Measurements from ENCODE around the gene CTU2. TPM values are rescaled to one million over a fixed set of nuclear protein-coding genes. Genes with fewer than 3 reads are reported as not detected.

Gene CTU2
- total RNA-seq, 1 experiment from 2014 or later: 52.4 TPM

- Mint-ChIP-seq H3K36me3 (peaks cover 11% of the 10 kb centered on the region; the same call in 1 of the 2 replicates), H3K4me1 (peaks cover 14% of the 10 kb centered on the region), H3K27ac (0 out of 2 replicates have a peak overlapping the region, but pooled peaks have one; percentile 45), H3K27me3 (ENCODE audit: low read depth) (no peaks in the 10 kb centered on the region; the same call in 1 of the 2 replicates), H3K4me3 (no peak overlapping the region), H3K9me3 (no peaks in the 10 kb centered on the region)
- TF ChIP-seq AR (CRISPR knock-in tag; IDR thresholded peaks at IDR 0.05): no peak
- no peak for TF ChIP-seq ZNF263 (CRISPR knock-in tag; IDR thresholded peaks at IDR 0.05; ENCODE audit: low read depth)
- no peak for TF ChIP-seq IRF2 (CRISPR knock-in tag; IDR thresholded peaks at IDR 0.05; ENCODE audit: borderline replicate concordance, low read depth)
- CTCF ChIA-PET: interaction anchor here (1.0 to 1.7 kb wide), 2 partner anchors 48 to 79 kb away, joined by 3 to 5 read pairs; no protein-coding TSS in a partner anchor
- no peak for DNase-seq (ENCODE audit: low spot score)
- ATAC-seq: no peak
- POLR2A ChIA-PET: no interaction called here
These were observed 47.6 kb upstream of the CTU2 start for GRCh38 chr16:88658714-88659113.

DNA sequence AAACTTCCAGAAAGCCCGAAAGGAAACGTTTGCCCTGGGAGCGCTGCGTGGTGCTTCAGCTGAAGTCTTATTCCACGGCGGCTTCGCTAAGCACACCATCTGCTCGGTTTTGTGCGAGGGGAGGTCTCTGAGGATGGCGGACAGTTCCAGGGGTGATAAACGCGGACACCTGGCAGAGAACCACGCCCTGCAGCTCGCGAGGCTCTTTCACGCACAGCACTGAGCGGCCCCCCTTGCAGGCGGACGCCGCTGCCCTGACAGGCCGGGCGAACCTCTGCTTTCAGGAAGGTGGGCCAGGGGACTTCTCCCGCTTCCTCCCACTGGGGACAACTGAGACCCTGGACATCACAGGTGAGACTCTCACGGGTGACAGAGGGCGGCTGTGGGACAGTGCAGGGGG, 47.1 kb upstream of the CTU2 start:
- ATAC-seq: no peak
- DNase-seq (ENCODE audit: low spot score): no peak
- H3K4me3 Mint-ChIP-seq: no peak overlapping the region
- peaks cover 14% of the 10 kb centered on the region for H3K4me1 Mint-ChIP-seq
- TF ChIP-seq, protein P1, sequence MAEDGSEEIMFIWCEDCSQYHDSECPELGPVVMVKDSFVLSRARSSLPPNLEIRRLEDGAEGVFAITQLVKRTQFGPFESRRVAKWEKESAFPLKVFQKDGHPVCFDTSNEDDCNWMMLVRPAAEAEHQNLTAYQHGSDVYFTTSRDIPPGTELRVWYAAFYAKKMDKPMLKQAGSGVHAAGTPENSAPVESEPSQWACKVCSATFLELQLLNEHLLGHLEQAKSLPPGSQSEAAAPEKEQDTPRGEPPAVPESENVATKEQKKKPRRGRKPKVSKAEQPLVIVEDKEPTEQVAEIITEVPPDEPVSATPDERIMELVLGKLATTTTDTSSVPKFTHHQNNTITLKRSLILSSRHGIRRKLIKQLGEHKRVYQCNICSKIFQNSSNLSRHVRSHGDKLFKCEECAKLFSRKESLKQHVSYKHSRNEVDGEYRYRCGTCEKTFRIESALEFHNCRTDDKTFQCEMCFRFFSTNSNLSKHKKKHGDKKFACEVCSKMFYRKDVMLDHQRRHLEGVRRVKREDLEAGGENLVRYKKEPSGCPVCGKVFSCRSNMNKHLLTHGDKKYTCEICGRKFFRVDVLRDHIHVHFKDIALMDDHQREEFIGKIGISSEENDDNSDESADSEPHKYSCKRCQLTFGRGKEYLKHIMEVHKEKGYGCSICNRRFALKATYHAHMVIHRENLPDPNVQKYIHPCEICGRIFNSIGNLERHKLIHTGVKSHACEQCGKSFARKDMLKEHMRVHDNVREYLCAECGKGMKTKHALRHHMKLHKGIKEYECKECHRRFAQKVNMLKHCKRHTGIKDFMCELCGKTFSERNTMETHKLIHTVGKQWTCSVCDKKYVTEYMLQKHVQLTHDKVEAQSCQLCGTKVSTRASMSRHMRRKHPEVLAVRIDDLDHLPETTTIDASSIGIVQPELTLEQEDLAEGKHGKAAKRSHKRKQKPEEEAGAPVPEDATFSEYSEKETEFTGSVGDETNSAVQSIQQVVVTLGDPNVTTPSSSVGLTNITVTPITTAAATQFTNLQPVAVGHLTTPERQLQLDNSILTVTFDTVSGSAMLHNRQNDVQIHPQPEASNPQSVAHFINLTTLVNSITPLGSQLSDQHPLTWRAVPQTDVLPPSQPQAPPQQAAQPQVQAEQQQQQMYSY (CRISPR knock-in tag; IDR thresholded peaks at IDR 0.05): no peak
- no peak for TF ChIP-seq SP1 (CRISPR knock-in tag; conservative IDR thresholded peaks at IDR 0.05)
- no peak for TF ChIP-seq RELA (CRISPR knock-in tag; IDR thresholded peaks at IDR 0.05; ENCODE audit: borderline replicate concordance)
- TF ChIP-seq CBFB (CRISPR knock-in tag; IDR thresholded peaks at IDR 0.05; ENCODE audit: low read depth): no peak
- H3K36me3 Mint-ChIP-seq: peaks cover 11% of the 10 kb centered on the region; the same call in 1 of the 2 replicates
- ChIA-PET CTCF (interaction anchor here (1.0 to 1.7 kb wide), 2 partner anchors 49 to 78 kb away, joined by 3 to 5 read pairs; no protein-coding TSS in a partner anchor), POLR2A (no interaction called here)
- H3K27ac Mint-ChIP-seq: no peak overlapping the region
- H3K9me3 Mint-ChIP-seq: no peaks in the 10 kb centered on the region
- no peaks in the 10 kb centered on the region; the same call in 1 of the 2 replicates for H3K27me3 Mint-ChIP-seq (ENCODE audit: low read depth)

GRCh38 chr16:88661468-88661867, 44.8 kb upstream of the CTU2 start:
- ATAC-seq (no peak), DNase-seq (ENCODE audit: low spot score) (no peak)
- Mint-ChIP-seq H3K27ac (peak overlapping the region; percentile 75), H3K36me3 (peaks cover 5% of the 10 kb centered on the region; the same call in 1 of the 2 replicates), H3K4me1 (peaks cover 17% of the 10 kb centered on the region), H3K9me3 (no peaks in the 10 kb centered on the region), H3K4me3 (peak overlapping the region; percentile 44), H3K27me3 (ENCODE audit: low read depth) (no peaks in the 10 kb centered on the region; the same call in 1 of the 2 replicates)
- ChIA-PET POLR2A (no interaction called here), CTCF (no interaction called here)
- TF ChIP-seq, protein P2, sequence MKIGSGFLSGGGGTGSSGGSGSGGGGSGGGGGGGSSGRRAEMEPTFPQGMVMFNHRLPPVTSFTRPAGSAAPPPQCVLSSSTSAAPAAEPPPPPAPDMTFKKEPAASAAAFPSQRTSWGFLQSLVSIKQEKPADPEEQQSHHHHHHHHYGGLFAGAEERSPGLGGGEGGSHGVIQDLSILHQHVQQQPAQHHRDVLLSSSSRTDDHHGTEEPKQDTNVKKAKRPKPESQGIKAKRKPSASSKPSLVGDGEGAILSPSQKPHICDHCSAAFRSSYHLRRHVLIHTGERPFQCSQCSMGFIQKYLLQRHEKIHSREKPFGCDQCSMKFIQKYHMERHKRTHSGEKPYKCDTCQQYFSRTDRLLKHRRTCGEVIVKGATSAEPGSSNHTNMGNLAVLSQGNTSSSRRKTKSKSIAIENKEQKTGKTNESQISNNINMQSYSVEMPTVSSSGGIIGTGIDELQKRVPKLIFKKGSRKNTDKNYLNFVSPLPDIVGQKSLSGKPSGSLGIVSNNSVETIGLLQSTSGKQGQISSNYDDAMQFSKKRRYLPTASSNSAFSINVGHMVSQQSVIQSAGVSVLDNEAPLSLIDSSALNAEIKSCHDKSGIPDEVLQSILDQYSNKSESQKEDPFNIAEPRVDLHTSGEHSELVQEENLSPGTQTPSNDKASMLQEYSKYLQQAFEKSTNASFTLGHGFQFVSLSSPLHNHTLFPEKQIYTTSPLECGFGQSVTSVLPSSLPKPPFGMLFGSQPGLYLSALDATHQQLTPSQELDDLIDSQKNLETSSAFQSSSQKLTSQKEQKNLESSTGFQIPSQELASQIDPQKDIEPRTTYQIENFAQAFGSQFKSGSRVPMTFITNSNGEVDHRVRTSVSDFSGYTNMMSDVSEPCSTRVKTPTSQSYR (CRISPR knock-in tag; IDR thresholded peaks at IDR 0.05): no peak
- TF ChIP-seq E2F4 (CRISPR knock-in tag; IDR thresholded peaks at IDR 0.05; ENCODE audit: borderline replicate concordance, low read depth) (no peak), NR2C2 (CRISPR knock-in tag; IDR thresholded peaks at IDR 0.05) (no peak), IRF1 (CRISPR knock-in tag; IDR thresholded peaks at IDR 0.05) (no peak), OVOL2 (CRISPR knock-in tag; IDR thresholded peaks at IDR 0.05; ENCODE audit: borderline replicate concordance) (no peak), ZNF263 (CRISPR knock-in tag; IDR thresholded peaks at IDR 0.05; ENCODE audit: low read depth) (no peak), ZNF423 (CRISPR knock-in tag; IDR thresholded peaks at IDR 0.05) (no peak)
- TF ChIP-seq, protein P3, sequence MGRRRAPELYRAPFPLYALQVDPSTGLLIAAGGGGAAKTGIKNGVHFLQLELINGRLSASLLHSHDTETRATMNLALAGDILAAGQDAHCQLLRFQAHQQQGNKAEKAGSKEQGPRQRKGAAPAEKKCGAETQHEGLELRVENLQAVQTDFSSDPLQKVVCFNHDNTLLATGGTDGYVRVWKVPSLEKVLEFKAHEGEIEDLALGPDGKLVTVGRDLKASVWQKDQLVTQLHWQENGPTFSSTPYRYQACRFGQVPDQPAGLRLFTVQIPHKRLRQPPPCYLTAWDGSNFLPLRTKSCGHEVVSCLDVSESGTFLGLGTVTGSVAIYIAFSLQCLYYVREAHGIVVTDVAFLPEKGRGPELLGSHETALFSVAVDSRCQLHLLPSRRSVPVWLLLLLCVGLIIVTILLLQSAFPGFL (CRISPR knock-in tag; IDR thresholded peaks at IDR 0.05; ENCODE audit: borderline replicate concordance): no peak
- TF ChIP-seq, protein P4, sequence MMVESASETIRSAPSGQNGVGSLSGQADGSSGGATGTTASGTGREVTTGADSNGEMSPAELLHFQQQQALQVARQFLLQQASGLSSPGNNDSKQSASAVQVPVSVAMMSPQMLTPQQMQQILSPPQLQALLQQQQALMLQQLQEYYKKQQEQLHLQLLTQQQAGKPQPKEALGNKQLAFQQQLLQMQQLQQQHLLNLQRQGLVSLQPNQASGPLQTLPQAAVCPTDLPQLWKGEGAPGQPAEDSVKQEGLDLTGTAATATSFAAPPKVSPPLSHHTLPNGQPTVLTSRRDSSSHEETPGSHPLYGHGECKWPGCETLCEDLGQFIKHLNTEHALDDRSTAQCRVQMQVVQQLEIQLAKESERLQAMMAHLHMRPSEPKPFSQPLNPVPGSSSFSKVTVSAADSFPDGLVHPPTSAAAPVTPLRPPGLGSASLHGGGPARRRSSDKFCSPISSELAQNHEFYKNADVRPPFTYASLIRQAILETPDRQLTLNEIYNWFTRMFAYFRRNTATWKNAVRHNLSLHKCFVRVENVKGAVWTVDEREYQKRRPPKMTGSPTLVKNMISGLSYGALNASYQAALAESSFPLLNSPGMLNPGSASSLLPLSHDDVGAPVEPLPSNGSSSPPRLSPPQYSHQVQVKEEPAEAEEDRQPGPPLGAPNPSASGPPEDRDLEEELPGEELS (CRISPR knock-in tag; IDR thresholded peaks at IDR 0.05): no peak
